PC-3 (cell line): ENCODE results near the gene FECH.

ENCODE experiments used
- CTCF ChIP-seq: fragments of 300-600 bp; sonication (generic); conservative IDR thresholded peaks from 2 replicates; pipeline ENCODE4 v1.5.1; 2017; ENCODE audit warnings: antibody characterized with exemption, low read depth, mild to moderate bottlenecking, low read length
- EZH2 ChIP-seq: fragments of 300-600 bp; sonication (generic); IDR thresholded peaks from one replicate; pipeline ENCODE4 v1.6.1; 2017; ENCODE audit warnings: antibody characterized with exemption, mild to moderate bottlenecking, low read length; ENCODE audit not compliant: unreplicated experiment
- EZH2phosphoT487 ChIP-seq: fragments of 300-600 bp; sonication (generic); IDR thresholded peaks from 2 replicates; pipeline ENCODE4 v1.6.1; 2018; ENCODE audit warnings: mild to moderate bottlenecking, antibody characterized with exemption, low read length, borderline replicate concordance

- no peak for TF ChIP-seq CTCF
- TF ChIP-seq EZH2 = no peak
- no peak for TF ChIP-seq EZH2phosphoT487
These were observed 57.4 kb downstream of the FECH start for GRCh38 chr18:57529151-57529550.
